HuH-7.5 (cell line): ENCODE measurements around the gene ATP6V1C2.
"Not testable (repeated sequence)": the region's sequence is repeated elsewhere in the genome, so short reads cannot be mapped to it uniquely, and the experiment has no call there.

ENCODE experiments used
- DNase-seq: peaks from one replicate; pipeline ENCODE4 v3.0.0; 2011; ENCODE audit warnings: low spot score

ATP6V1C2 gene

GRCh38 chr2:10786240-10786982 lies 65.0 kb downstream of the ATP6V1C2 start:
- no peak for DNase-seq

GRCh38 chr2:10787176-10787968 lies 65.9 kb downstream of the ATP6V1C2 start:
- no peak for DNase-seq

GRCh38 chr2:10788855-10789254 lies 67.4 kb downstream of the ATP6V1C2 start:
- DNase-seq, result no peak

GRCh38 chr2:10790228-10790973 lies 69.0 kb downstream of the ATP6V1C2 start:
- DNase-seq, result no peak

- DNase-seq, result no peak
Observed at GRCh38 chr2:10792001-10792634, 70.7 kb downstream of the ATP6V1C2 start.

- DNase-seq, result no peak
Observed at GRCh38 chr2:10792660-10793400, 71.4 kb downstream of the ATP6V1C2 start.

- DNase-seq, result no peak
Observed at GRCh38 chr2:10793816-10794215, 72.4 kb downstream of the ATP6V1C2 start.

- no peak for DNase-seq
Observed at GRCh38 chr2:10794876-10795275, 73.4 kb downstream of the ATP6V1C2 start.

GRCh38 chr2:10795508-10796046 lies 74.1 kb downstream of the ATP6V1C2 start:
- DNase-seq, result no peak

- no peak for DNase-seq
Observed at GRCh38 chr2:10796703-10797102, 75.3 kb downstream of the ATP6V1C2 start.

GRCh38 chr2:10798783-10799182 lies 77.4 kb downstream of the ATP6V1C2 start:
- DNase-seq, result no peak

GRCh38 chr2:10800163-10800562 lies 78.7 kb downstream of the ATP6V1C2 start:
- DNase-seq, result no peak

GRCh38 chr2:10802657-10803056 lies 81.2 kb downstream of the ATP6V1C2 start:
- no peak for DNase-seq

GRCh38 chr2:10805990-10806389 lies 84.6 kb downstream of the ATP6V1C2 start:
- not testable (repeated sequence) for DNase-seq

- no peak for DNase-seq
Observed at GRCh38 chr2:10806543-10806942, 85.1 kb downstream of the ATP6V1C2 start.

- no peak for DNase-seq
Observed at GRCh38 chr2:10810202-10811161, 89.1 kb downstream of the ATP6V1C2 start.

- no peak for DNase-seq
Observed at GRCh38 chr2:10811517-10811916, 90.1 kb downstream of the ATP6V1C2 start.

GRCh38 chr2:10812362-10813162 lies 91.1 kb downstream of the ATP6V1C2 start, which contains the start of gene PDIA6:
PDIA6 (minus strand) TSS chr2:10812785; CDS start chr2:10812696, 89 bp downstream.
- peak; percentile 89 for DNase-seq
